NCI-H2227 (cell line): ENCODE measurements around the gene ZBTB47.

Source experiments
- DNase-seq: peaks from one replicate; lab custom pipeline; 2025; ENCODE audit not compliant: unreplicated experiment; lab: John Stamatoyannopoulos, UW

The ZBTB47 gene

DNA sequence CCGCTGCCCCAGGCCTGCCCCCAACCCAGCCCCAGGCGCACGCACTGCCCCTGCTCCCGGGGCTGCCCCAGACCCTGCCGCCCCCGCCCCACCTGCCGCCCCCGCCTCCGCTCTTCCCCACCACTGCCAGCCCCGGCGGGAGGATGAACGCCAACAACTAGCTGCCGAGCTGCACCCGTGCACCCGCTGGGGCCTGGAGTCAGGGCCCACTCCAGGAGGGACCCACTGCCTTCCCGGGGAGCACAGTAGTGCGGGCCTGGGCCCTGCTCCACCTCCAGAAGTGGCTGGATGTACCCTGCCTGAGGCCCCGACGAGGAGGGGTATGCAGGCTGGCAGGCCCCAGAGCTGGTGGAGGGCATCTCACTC is 10.9 kb downstream of the ZBTB47 start:
- no peak for DNase-seq

- DNase-seq: no peak
Observed at GRCh38 chr3:42665050-42665878, 11.8 kb downstream of the ZBTB47 start.

GRCh38 chr3:42666022-42666421 is 12.5 kb downstream of the ZBTB47 start:
- no peak for DNase-seq

- DNase-seq: no peak
Observed at GRCh38 chr3:42666577-42666998, 13.1 kb downstream of the ZBTB47 start.

GRCh38 chr3:42667096-42667522 is 13.6 kb downstream of the ZBTB47 start:
- DNase-seq: no peak

DNA sequence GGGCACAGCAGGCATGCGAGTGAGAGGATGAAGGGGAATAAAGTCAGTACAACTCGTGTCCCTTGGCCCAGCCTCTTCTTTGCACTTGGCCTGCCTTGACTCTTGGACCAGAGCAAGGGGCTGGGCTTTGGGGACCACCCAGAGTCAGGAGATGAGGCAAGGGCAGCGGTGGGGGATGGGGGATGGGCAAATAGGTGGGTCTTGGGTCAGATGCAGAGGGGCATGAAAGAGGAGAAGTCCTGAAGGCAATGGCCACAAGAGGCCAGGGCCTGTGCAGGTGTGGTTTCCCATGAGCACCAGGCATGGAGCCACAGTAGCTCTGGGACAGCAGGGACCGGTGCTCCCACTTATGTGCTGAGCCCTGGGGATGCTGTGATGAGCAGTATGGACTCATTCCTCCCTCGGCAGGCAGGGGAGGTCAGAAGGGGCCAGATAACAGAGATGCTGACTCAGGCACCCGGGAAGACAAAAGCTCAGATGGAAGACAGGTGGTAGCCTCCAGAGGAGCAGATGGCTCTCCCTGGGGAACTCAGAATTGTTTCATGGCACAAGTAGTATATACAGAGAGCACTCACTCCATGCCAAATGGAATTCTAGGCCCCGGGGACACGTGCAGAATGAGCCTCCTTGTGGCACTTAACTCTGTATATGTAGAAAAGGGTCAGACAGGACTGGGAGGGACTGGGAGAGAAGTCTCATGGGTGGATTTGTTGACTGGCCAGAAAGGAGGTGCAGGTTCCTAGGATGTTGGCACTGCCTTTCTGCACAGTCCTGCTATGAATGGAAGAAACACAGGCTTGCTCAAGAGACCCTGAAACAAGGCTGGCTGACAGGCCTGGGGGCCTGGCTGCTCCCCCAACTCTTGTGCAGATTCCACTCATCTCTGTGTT is 14.3 kb downstream of the ZBTB47 start:
- no peak for DNase-seq

DNA sequence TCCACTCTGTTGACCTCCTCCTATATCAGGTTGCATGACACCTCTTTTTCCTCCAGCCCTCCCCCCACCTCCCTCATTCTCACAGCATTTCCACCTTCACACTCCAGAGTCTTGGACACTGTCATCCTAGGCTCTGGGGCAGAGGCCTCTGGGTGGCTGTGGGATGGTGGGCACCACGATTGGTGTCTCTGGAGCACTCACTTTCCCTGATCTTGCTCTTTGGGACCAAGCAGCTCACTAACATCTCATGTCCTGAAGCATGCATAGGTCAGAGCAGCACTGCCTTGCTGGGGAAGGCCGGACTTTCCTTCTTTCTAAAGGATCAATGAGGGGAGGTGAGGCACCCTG is 14.9 kb downstream of the ZBTB47 start:
- no peak for DNase-seq

- no peak for DNase-seq
Observed at GRCh38 chr3:42668793-42669217, 15.3 kb downstream of the ZBTB47 start.

DNA sequence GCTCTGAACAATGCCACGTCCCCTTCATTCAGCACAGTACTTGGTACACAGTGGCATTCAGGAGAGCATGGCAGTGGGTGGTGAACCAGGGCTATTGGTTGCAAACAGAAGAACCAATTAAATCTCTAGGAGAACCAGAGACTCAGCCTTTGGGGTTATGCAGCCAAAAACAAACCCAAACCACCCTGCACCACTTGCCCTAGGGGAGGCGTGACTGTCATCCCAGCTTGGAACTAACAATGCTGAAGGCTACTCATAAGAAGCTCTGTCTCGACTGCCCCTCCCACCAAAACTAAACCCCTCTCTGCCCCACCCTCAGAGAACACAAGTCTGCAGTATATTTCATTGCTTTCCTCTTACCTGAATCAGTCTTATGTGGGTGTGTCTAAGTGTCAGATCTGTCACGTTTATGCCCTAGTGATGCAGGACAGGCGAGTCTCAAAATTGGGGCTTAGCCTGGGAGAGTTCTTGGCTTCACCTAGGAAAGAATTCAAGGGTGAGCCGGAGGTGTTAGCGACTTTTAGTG is 16.6 kb downstream of the ZBTB47 start:
- no peak for DNase-seq

GRCh38 chr3:42670670-42671069 is 17.2 kb downstream of the ZBTB47 start:
- DNase-seq: no peak

- DNase-seq: no peak
Observed at GRCh38 chr3:42672515-42672914, 19.0 kb downstream of the ZBTB47 start.

- DNase-seq: no peak
Observed at GRCh38 chr3:42673082-42673481, 19.6 kb downstream of the ZBTB47 start.

DNA sequence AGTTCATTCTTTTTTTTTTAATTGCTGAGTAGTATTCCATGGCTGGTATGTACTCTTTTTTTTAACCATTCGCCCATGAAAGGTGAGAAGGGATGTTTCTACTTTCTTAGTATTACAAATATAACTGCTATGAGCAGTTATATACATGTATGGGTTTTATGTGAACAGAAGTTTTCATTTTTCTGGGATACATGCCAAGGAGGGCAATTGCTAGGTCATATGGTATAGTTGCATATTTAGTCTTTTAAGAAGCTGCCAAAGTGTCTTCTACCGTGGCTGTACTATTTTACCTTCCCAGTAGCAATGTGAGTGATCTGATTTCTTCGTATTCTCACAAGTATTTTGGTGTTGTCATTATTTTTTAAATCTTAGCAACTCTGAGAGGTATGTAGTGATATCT is 20.6 kb downstream of the ZBTB47 start:
- no peak for DNase-seq

- no peak for DNase-seq
Observed at GRCh38 chr3:42675909-42676308, 22.4 kb downstream of the ZBTB47 start.

GRCh38 chr3:42678447-42678846 is 24.9 kb downstream of the ZBTB47 start:
- DNase-seq: no peak

GRCh38 chr3:42680271-42680670 is 26.8 kb downstream of the ZBTB47 start:
- DNase-seq: no peak

DNA sequence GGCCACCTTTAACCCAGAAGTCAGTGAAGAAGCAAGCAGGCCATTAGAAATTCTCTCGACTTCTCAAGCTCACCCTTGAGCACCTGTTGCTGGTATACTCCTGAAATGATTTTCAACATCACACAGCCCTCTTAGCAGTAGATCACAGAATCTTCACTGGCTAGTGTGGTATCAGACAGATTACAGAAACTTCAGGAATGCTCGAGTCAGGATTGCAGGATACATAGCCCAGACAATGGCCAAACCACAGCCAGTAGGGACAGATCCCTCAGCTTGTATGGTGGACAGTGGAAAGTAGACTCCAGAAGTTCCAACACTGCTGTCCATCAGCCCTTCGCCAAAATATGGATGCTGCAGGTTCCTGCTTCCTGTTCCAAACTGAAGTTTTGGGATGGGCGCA is 27.3 kb downstream of the ZBTB47 start:
- DNase-seq: no peak

- no peak for DNase-seq
Observed at GRCh38 chr3:42681361-42682038, 28.0 kb downstream of the ZBTB47 start.

DNA sequence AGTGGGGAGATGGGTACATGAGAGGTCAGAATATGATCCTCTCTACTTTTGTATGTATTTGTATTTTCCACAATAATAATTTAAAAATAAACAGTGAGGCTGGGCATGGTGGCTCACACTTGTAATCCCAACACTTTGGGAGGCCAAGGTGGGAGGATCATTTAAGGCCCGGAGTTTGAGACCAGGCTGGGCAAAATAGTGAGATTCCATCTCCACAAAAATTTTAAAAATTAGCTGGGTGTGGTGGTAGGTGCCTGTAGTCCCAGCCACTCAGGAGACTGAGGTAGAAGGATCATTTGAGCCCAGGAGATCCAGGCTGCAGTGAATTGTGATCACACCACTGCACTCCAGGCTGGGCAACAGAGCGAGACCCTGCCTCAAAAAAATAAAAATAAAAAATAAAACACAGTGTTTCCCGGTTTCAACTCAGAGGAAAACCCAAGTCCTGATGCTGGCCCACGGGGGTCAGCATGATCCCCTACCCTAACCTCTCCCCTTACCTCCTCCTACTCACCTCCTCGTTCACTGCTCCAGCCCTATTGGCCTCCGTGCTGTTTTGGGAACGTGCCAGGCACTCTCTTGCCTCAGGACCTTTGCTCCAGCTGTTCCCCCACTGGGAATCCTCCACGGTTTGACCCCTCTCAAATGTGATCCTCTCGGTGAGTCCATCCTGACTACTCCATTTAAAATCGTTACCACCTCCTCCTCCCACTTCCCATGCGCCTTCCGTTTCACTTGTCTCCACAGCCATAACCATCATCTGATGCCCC is 29.0 kb downstream of the ZBTB47 start:
- no peak for DNase-seq

- no peak for DNase-seq
Observed at GRCh38 chr3:42683875-42684598, 30.5 kb downstream of the ZBTB47 start.
